Mesothelial cell of epicardium (in vitro differentiated cells): ENCODE data around the gene PHACTR1. TPM values are rescaled to one million over a fixed set of nuclear protein-coding genes. Genes with fewer than 3 reads are reported as not detected.

Experiments used
- DNase-seq, 2 experiments: peaks; one replicate each; pipeline ENCODE4 v3.0.0; 2021; ENCODE audit warnings: low spot score in 2 of 2; ENCODE audit not compliant: unreplicated experiment in 2 of 2
- H3K27ac Mint-ChIP-seq: 2 replicates; pipeline ENCODE4 v1.8.0; 2021; ENCODE audit warnings: mixed read lengths
- H3K27me3 Mint-ChIP-seq: 2 replicates; pipeline ENCODE4 v1.8.0; 2021; ENCODE audit warnings: low read depth, mixed read lengths
- H3K36me3 Mint-ChIP-seq: 2 replicates; pipeline ENCODE4 v1.8.0; 2021; ENCODE audit warnings: mixed read lengths
- H3K4me1 Mint-ChIP-seq: 2 replicates; pipeline ENCODE4 v1.8.0; 2021; ENCODE audit warnings: mixed read lengths
- H3K4me3 Mint-ChIP-seq: 2 replicates; pipeline ENCODE4 v1.8.0; 2021; ENCODE audit warnings: mild to moderate bottlenecking, moderate library complexity, mixed read lengths
- H3K9me3 Mint-ChIP-seq: 2 replicates; pipeline ENCODE4 v1.8.0; 2021; ENCODE audit warnings: mixed read lengths
- total RNA-seq: library from RNA; stranded (reverse); gene quantifications from 3 replicates; pipeline ENCODE4 v1.2.1, GENCODE V29; 2021
- TF ChIP-seq, protein P1 (sequence below): fragments of 200-600 bp; sonication (generic); IDR thresholded peaks from one replicate; pipeline ENCODE4 v1.5.0; 2021; ENCODE audit warnings: antibody characterized with exemption; ENCODE audit not compliant: unreplicated experiment

Gene PHACTR1
- total RNA-seq, 1 donor from 2014 or later = 0.76 TPM

DNA sequence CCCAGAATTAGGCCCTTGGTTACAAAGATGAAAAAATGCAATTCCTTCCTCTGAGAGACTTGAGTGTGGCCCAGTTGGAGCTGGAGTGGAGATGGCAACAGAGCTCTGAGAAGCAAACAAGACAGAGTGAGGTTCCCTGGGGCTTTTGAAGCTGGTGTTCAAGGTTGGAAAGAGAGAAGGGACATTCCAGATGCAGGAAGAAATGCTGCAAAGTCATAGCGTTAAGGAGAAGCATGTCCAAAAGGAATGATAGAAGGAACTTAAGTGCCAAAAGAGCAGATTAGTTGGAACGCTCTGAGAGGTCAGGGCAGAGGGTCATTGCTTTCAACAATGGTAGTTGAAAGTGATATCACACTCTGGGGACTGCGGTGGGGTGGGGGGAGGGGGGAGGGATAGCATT lies 360.0 kb downstream of the PHACTR1 start:
- H3K27ac Mint-ChIP-seq = no peak overlapping the region
- DNase-seq = no peak
- no peaks in the 10 kb centered on the region for H3K9me3 Mint-ChIP-seq
- no peaks in the 10 kb centered on the region for H3K4me1 Mint-ChIP-seq
- no peak overlapping the region for H3K4me3 Mint-ChIP-seq
- no peaks in the 10 kb centered on the region for H3K36me3 Mint-ChIP-seq
- H3K27me3 Mint-ChIP-seq = peaks cover 33% of the 10 kb centered on the region
- TF ChIP-seq, protein P1, sequence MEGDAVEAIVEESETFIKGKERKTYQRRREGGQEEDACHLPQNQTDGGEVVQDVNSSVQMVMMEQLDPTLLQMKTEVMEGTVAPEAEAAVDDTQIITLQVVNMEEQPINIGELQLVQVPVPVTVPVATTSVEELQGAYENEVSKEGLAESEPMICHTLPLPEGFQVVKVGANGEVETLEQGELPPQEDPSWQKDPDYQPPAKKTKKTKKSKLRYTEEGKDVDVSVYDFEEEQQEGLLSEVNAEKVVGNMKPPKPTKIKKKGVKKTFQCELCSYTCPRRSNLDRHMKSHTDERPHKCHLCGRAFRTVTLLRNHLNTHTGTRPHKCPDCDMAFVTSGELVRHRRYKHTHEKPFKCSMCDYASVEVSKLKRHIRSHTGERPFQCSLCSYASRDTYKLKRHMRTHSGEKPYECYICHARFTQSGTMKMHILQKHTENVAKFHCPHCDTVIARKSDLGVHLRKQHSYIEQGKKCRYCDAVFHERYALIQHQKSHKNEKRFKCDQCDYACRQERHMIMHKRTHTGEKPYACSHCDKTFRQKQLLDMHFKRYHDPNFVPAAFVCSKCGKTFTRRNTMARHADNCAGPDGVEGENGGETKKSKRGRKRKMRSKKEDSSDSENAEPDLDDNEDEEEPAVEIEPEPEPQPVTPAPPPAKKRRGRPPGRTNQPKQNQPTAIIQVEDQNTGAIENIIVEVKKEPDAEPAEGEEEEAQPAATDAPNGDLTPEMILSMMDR = no peak

DNA sequence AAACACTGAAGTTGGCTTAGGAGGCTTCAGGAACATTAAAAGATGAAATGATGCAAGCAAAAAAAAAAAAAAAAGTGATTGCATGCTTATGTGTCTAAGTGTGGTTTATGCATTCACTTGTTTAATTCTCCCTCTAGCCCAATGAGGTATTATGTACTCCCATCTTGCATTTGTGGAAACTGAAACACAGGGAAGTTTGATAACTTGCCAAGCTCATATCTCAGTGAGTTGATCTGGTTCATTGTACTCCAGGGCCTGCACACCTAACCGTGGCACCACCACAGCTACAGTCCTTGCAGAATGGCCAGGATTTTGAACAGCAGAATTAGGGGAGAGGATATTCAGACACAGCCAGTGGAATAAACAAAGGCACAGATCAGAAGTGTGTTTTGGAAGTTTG lies 360.6 kb downstream of the PHACTR1 start:
- no peak overlapping the region for H3K27ac Mint-ChIP-seq
- H3K9me3 Mint-ChIP-seq = no peaks in the 10 kb centered on the region
- TF ChIP-seq, protein P1 = no peak
- H3K27me3 Mint-ChIP-seq = peaks cover 36% of the 10 kb centered on the region
- H3K4me1 Mint-ChIP-seq = no peaks in the 10 kb centered on the region
- no peaks in the 10 kb centered on the region for H3K36me3 Mint-ChIP-seq
- no peak overlapping the region for H3K4me3 Mint-ChIP-seq
- DNase-seq = no peak

- H3K27ac Mint-ChIP-seq = no peak overlapping the region
- H3K27me3 Mint-ChIP-seq = peaks cover 35% of the 10 kb centered on the region
- no peak overlapping the region for H3K4me3 Mint-ChIP-seq
- TF ChIP-seq, protein P1 = no peak
- H3K4me1 Mint-ChIP-seq = no peaks in the 10 kb centered on the region
- DNase-seq = no peak
- no peaks in the 10 kb centered on the region for H3K36me3 Mint-ChIP-seq
- no peaks in the 10 kb centered on the region for H3K9me3 Mint-ChIP-seq
These were observed 362.6 kb downstream of the PHACTR1 start for GRCh38 chr6:13079096-13079723.

DNA sequence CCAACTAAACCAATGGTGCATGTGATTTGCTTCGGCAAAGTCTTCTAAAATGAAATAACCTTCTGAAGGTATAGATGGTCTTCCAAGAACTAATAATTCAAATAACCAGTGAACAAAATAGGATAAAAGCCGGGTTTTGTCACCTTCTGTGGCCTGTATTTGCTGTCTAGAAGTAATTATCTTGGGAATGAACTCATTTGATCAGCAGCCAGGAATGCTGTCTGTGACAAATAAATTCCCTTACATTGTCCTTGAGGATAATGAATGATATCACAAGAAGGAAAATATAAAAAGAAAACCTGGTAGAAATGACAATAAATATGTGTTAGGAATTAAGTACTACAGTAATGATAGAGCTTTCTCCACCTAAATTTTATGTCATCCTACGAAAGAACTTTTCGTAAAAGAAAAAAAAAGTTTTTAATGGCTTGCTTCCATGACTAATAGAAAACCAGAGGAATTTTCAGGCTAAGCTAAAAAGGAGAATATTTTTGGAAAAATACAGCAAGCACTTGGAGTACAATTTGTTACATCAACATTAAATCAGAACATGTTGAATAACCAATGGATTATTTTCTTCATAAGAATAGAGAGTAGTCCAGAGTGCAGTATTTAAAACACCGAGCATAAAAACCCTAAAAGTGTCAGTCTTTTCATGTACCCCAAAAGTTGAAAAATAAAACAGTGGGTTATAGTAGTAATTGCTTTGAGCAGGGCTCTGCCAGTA lies 364.1 kb downstream of the PHACTR1 start:
- Mint-ChIP-seq H3K27me3 (peaks cover 35% of the 10 kb centered on the region), H3K4me3 (no peak overlapping the region), H3K4me1 (no peaks in the 10 kb centered on the region), H3K9me3 (no peaks in the 10 kb centered on the region), H3K36me3 (no peaks in the 10 kb centered on the region), H3K27ac (no peak overlapping the region)
- no peak for DNase-seq
- TF ChIP-seq, protein P1 = no peak

GRCh38 chr6:13081189-13081563 lies 364.6 kb downstream of the PHACTR1 start:
- no peak for DNase-seq
- H3K27ac Mint-ChIP-seq = no peak overlapping the region
- H3K36me3 Mint-ChIP-seq = no peaks in the 10 kb centered on the region
- no peaks in the 10 kb centered on the region for H3K4me1 Mint-ChIP-seq
- peaks cover 35% of the 10 kb centered on the region for H3K27me3 Mint-ChIP-seq
- TF ChIP-seq, protein P1 = no peak
- H3K4me3 Mint-ChIP-seq = no peak overlapping the region
- H3K9me3 Mint-ChIP-seq = peaks cover under 1% of the 10 kb centered on the region
